LNCaP clone FGC (cell line): ENCODE measurements around the gene ZDHHC3.

Source experiments
- DNase-seq: peaks from one replicate; pipeline ENCODE4 v3.0.0-alpha.2; 2011; ENCODE audit warnings: low read depth
- H3K4me3 ChIP-seq: 2 replicates; pipeline ENCODE4 v1.5.1; 2011; ENCODE audit warnings: mild to moderate bottlenecking, low read depth, low read length, control low read depth
- TF ChIP-seq, protein P1 (sequence below): IDR thresholded peaks from 2 replicates; pipeline ENCODE4 v1.5.1; 2012; ENCODE audit warnings: mild to moderate bottlenecking; ENCODE audit not compliant: control insufficient read depth, insufficient read depth; ENCODE audit errors: extremely low read depth

The ZDHHC3 gene

DNA sequence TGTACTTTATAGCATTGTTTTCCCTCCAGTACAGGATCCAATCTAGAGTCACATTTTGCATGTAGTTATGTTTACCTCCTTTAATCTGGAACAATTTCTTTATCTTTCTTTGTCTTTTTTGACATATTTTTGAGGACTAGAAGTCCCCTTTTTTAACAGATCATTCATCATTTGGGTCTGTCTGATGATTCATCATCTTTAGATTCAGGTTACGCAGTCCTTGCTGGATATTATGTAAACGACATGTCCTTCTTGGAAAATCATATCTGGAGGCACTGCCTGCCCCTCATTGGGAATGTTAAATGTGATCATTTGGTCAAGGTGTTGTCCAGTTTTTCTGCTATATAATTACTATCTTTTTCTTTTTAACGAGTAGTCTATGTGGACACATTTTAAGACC, 83.3 kb downstream of the ZDHHC3 start:
- no peak for DNase-seq
- no peak overlapping the region for H3K4me3 ChIP-seq
- TF ChIP-seq, protein P1, sequence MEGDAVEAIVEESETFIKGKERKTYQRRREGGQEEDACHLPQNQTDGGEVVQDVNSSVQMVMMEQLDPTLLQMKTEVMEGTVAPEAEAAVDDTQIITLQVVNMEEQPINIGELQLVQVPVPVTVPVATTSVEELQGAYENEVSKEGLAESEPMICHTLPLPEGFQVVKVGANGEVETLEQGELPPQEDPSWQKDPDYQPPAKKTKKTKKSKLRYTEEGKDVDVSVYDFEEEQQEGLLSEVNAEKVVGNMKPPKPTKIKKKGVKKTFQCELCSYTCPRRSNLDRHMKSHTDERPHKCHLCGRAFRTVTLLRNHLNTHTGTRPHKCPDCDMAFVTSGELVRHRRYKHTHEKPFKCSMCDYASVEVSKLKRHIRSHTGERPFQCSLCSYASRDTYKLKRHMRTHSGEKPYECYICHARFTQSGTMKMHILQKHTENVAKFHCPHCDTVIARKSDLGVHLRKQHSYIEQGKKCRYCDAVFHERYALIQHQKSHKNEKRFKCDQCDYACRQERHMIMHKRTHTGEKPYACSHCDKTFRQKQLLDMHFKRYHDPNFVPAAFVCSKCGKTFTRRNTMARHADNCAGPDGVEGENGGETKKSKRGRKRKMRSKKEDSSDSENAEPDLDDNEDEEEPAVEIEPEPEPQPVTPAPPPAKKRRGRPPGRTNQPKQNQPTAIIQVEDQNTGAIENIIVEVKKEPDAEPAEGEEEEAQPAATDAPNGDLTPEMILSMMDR = no peak

DNA sequence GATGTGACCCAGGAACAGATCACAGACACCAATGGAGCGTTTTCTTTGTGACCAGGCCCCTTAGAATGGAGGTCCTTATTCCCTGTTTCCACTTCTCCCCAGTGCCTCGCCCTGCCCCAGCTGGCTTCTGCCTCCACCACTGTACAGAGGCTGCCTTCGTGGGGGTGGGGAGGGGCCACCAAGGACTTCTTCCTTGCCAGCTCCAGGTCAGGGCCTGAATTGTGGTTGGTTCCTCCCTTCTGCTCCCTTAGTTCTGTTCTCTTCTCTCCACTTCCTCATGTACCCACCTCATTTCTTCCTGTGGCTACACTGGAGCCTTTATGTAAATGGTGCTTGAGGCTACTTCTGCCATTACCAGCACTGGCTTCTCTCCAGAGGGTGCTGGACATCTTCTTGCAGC, 85.1 kb downstream of the ZDHHC3 start:
- H3K4me3 ChIP-seq = no peak overlapping the region
- TF ChIP-seq, protein P1 = no peak
- no peak for DNase-seq

DNA sequence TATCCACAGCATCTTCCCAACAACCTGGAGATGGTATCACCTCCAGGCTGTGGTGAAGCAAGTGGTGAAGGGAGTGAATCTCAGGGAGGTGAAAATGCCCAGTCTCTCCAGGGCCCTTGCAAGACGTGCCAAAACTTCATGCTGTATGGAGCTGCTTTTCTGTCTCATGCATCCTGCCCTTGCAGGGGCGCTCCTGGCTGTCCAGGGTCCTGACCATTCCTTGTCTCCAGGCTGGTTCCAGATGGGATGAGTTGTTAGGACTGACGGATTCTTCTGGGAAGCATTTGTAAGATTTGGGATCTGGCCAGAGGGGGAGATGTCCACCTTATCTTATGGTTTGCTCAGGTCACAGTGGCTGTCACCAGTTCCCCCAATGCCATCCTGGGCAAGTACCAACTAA, 85.7 kb downstream of the ZDHHC3 start:
- no peak for DNase-seq
- TF ChIP-seq, protein P1 = no peak

DNA sequence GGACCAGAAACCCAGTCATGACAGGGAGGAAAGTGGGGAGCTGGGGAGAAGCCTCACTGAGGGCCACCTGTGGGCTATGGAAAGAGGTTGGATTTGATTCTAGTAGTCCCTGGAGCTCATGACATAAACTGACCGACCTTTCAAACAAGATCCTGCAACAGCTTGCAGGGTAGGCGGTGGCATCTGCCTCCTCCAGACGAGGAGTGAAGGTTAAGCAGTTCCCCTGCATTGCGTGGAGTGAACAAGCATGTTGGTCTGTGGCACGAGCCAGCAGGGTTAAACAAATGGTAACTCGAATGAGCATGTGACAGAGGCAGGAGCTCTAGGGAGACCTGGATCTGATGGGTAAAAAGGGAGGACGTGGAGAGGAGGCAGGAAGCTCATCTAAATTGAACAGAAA, 88.9 kb downstream of the ZDHHC3 start:
- TF ChIP-seq, protein P1 = no peak

More for the DNA sequence above, 85.7 kb downstream of the ZDHHC3 start:
- no peak overlapping the region for H3K4me3 ChIP-seq

DNA sequence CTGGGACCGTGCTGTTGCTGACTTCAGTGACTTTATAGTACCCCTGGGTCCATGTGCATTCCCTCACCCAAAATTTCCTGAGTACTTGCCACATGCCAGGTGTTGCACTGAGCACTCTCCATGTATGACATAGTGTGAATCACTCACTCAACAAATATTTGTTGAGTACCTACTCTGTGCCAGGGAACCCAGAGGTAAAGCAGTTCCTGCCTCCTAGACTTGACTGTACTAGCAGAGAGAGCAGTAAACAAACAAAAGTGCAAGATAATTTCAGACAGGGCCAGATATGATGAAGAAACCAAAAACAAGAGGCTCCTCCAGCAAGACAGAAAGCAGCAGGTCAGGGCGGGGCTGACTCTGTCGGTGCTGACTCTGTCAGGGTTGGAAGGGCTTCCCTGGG, 89.4 kb downstream of the ZDHHC3 start:
- no peak overlapping the region for H3K4me3 ChIP-seq
- peak; percentile 34 for DNase-seq
- TF ChIP-seq, protein P1 = no peak

More for the DNA sequence above, 88.9 kb downstream of the ZDHHC3 start:
- DNase-seq = no peak
- H3K4me3 ChIP-seq = no peak overlapping the region

DNA sequence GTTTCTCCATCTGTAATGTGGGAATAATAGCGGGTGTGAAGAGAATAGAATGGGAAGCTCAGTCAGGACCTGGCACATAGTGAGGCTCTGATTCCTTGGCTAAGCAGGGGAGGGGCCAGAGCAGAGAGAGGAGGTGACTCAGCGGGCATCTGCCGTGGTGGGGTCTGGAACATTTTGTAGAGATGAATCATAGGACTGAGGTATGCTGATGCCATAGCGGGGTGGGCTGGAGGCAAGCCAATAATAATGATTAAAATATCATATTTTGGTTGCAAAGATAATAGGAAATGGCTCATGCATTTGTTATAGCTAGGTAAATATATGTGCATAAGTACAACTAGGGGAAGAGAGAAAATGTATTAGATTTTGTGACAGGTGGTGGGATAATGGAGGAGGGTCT, 90.4 kb downstream of the ZDHHC3 start:
- H3K4me3 ChIP-seq = no peak overlapping the region
- TF ChIP-seq, protein P1 = no peak
- no peak for DNase-seq

DNA sequence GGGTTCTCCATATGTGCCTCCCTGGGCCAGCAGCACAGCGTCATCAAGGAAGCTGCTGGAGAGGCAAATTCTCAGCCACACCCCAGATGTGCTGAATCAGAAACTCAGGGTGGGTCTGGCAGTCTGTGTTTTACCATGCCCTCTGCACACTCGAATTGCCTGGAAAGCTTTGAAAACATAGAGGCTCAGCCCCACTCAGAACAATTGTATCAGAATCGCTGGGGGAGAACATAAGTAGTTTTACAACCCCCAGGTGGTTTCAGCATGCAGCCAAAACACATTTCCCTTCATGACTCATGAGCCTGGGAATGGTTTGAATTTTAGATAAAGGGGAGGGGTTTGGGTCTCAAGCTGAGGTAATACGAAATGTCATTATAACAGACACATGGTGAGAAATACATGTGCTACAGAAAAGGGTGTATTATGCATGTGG, 92.0 kb downstream of the ZDHHC3 start:
- TF ChIP-seq, protein P1 = no peak
- H3K4me3 ChIP-seq = no peak overlapping the region
- DNase-seq = no peak
